Loucy (cell line): ENCODE results near the gene MUTYH.

Experiments used
- H2AFZ ChIP-seq: fragments of 200-600 bp; sonication (generic); 2 replicates; pipeline ENCODE4 v1.6.0; 2016; ENCODE audit warnings: antibody characterized with exemption, mild to moderate bottlenecking, low read length, moderate library complexity
- H3F3A ChIP-seq: fragments of 200-600 bp; 2 replicates; pipeline ENCODE4 v1.6.0; 2016; ENCODE audit warnings: antibody characterized with exemption, low read depth, mild to moderate bottlenecking
- H3K27me3 ChIP-seq: fragments of 200-600 bp; sonication (generic); 2 replicates; pipeline ENCODE4 v1.6.1; 2014; ENCODE audit warnings: low read length, mild to moderate bottlenecking; ENCODE audit not compliant: insufficient read depth, poor library complexity, severe bottlenecking
- H3K36me3 ChIP-seq: fragments of 200-600 bp; sonication (generic); 2 replicates; pipeline ENCODE4 v1.6.1; 2016; ENCODE audit warnings: low read length; ENCODE audit not compliant: insufficient read depth
- H3K4me1 ChIP-seq: fragments of 200-600 bp; sonication (generic); 2 replicates; pipeline ENCODE4 v1.5.1; 2014; ENCODE audit warnings: low read length, mild to moderate bottlenecking; ENCODE audit not compliant: insufficient read depth, poor library complexity, severe bottlenecking
- H3K4me2 ChIP-seq: fragments of 200-600 bp; sonication (generic); 2 replicates; pipeline ENCODE4 v1.6.0; 2014; ENCODE audit warnings: antibody characterized with exemption, low read length, low read depth, mild to moderate bottlenecking; ENCODE audit not compliant: poor library complexity, severe bottlenecking
- H3K4me3 ChIP-seq: fragments of 200-600 bp; sonication (generic); 2 replicates; pipeline ENCODE4 v1.5.1; 2014; ENCODE audit warnings: low read length, mild to moderate bottlenecking, mixed read lengths; ENCODE audit not compliant: poor library complexity, severe bottlenecking
- H3K79me2 ChIP-seq: fragments of 200-600 bp; sonication (generic); 2 replicates; pipeline ENCODE4 v1.6.1; 2014; ENCODE audit warnings: low read length; ENCODE audit not compliant: insufficient read depth
- H3K9ac ChIP-seq: fragments of 200-600 bp; sonication (generic); 2 replicates; pipeline ENCODE4 v1.6.0; 2014; ENCODE audit warnings: mild to moderate bottlenecking, low read depth, low read length, moderate library complexity; ENCODE audit not compliant: poor library complexity, severe bottlenecking
- H3K9me2 ChIP-seq: fragments of 200-600 bp; sonication (generic); replicated peaks from 2 replicates; pipeline ENCODE4 v1.6.1; 2016; ENCODE audit warnings: low read depth, low read length, mixed read lengths
- H3K9me3 ChIP-seq: fragments of 200-600 bp; sonication (generic); 2 replicates; pipeline ENCODE4 v1.6.1; 2014; ENCODE audit warnings: mild to moderate bottlenecking, antibody characterized with exemption, low read length, low read depth; ENCODE audit not compliant: insufficient read depth
- H4K20me1 ChIP-seq: fragments of 200-600 bp; sonication (generic); 2 replicates; pipeline ENCODE4 v1.6.0; 2014; ENCODE audit warnings: antibody characterized with exemption, low read length, mild to moderate bottlenecking; ENCODE audit not compliant: insufficient read depth, poor library complexity, severe bottlenecking
- CTCF ChIP-seq: fragments of 200-600 bp; sonication (generic); conservative IDR thresholded peaks from 2 replicates; pipeline ENCODE4 v1.5.1; 2014; ENCODE audit warnings: mild to moderate bottlenecking, antibody characterized with exemption, low read length
- EZH2phosphoT487 ChIP-seq: fragments of 200-600 bp; IDR thresholded peaks from 2 replicates; pipeline ENCODE4 v1.6.1; 2018; ENCODE audit warnings: antibody characterized with exemption, mild to moderate bottlenecking, moderate library complexity, borderline replicate concordance

MUTYH gene

GRCh38 chr1:45375104-45376090 lies 35.2 kb upstream of the MUTYH start:
- peaks cover 3% of the 10 kb centered on the region for H3K4me1 ChIP-seq
- no peak overlapping the region for H3K9ac ChIP-seq
- no peak overlapping the region for H2AFZ ChIP-seq
- TF ChIP-seq EZH2phosphoT487 (no peak), CTCF (peak; percentile 36)
- H4K20me1 ChIP-seq, result no peaks in the 10 kb centered on the region
- H3K36me3 ChIP-seq, result no peaks in the 10 kb centered on the region
- no peaks in the 10 kb centered on the region for H3K9me3 ChIP-seq
- H3K9me2 ChIP-seq, result no peaks in the 10 kb centered on the region
- no peaks in the 10 kb centered on the region for H3K27me3 ChIP-seq
- no peaks in the 10 kb centered on the region for H3F3A ChIP-seq
- H3K4me2 ChIP-seq, result no peak overlapping the region
- no peaks in the 10 kb centered on the region for H3K79me2 ChIP-seq
- no peak overlapping the region for H3K4me3 ChIP-seq

DNA sequence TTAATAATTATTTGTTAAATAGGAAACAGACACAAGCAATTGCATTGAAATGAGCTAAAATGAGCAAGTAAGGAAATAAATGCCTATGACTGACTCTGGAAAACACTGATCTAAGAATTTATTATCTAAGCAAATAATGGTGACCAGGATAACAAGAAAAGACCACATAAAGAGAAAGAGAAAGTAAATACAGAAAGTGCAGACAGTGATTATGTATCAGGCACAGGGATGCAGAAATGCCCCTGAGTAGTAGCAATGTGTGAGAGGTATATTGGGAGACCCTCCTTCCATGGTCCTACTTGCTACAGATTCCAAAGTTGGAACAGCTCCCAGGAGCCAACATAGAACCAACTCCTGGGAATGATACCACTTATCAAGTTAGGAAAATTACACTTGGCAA lies 33.3 kb upstream of the MUTYH start:
- Histone ChIP-seq H3K79me2 (no peaks in the 10 kb centered on the region), H3K27me3 (no peaks in the 10 kb centered on the region), H3K4me2 (no peak overlapping the region), H3K9ac (no peak overlapping the region), H2AFZ (no peak overlapping the region), H4K20me1 (no peaks in the 10 kb centered on the region), H3K9me2 (no peaks in the 10 kb centered on the region), H3K9me3 (no peaks in the 10 kb centered on the region), H3K4me1 (peaks cover 3% of the 10 kb centered on the region), H3F3A (no peaks in the 10 kb centered on the region), H3K36me3 (no peaks in the 10 kb centered on the region), H3K4me3 (no peak overlapping the region)
- TF ChIP-seq CTCF, result no peak
- no peak for TF ChIP-seq EZH2phosphoT487

DNA sequence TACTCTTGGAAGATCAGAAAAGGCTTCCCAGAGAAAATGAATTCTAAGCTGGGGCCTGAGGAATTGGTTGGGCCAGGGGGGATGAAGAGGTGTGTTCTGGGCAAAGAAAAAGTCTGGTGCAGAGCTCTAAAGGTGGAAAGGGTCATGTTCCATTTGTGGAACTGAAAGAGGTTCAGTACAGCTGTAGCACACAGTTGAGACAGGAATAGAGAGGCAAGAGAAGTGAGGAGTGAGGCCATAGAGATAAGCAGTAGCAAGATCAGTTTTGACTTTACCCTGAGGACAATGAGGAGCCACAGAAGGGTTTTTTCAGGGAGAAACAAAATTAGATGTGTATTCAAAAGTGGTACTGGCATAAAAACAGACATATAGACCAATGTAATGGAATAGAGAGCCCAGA lies 30.3 kb upstream of the MUTYH start:
- H3K9me2 ChIP-seq, result no peaks in the 10 kb centered on the region
- H3K36me3 ChIP-seq, result no peaks in the 10 kb centered on the region
- no peak overlapping the region for H3K9ac ChIP-seq
- TF ChIP-seq CTCF, result no peak
- no peak for TF ChIP-seq EZH2phosphoT487
- no peak overlapping the region for H3K4me3 ChIP-seq
- H3K27me3 ChIP-seq, result no peaks in the 10 kb centered on the region
- H3K4me2 ChIP-seq, result no peak overlapping the region
- H4K20me1 ChIP-seq, result no peaks in the 10 kb centered on the region
- H3K9me3 ChIP-seq, result no peaks in the 10 kb centered on the region
- H3K79me2 ChIP-seq, result no peaks in the 10 kb centered on the region
- H3F3A ChIP-seq, result no peaks in the 10 kb centered on the region
- H3K4me1 ChIP-seq, result peaks cover 3% of the 10 kb centered on the region
- H2AFZ ChIP-seq, result no peak overlapping the region
